ENCODE results near the gene AFF1.

AFF1 gene, protein sequence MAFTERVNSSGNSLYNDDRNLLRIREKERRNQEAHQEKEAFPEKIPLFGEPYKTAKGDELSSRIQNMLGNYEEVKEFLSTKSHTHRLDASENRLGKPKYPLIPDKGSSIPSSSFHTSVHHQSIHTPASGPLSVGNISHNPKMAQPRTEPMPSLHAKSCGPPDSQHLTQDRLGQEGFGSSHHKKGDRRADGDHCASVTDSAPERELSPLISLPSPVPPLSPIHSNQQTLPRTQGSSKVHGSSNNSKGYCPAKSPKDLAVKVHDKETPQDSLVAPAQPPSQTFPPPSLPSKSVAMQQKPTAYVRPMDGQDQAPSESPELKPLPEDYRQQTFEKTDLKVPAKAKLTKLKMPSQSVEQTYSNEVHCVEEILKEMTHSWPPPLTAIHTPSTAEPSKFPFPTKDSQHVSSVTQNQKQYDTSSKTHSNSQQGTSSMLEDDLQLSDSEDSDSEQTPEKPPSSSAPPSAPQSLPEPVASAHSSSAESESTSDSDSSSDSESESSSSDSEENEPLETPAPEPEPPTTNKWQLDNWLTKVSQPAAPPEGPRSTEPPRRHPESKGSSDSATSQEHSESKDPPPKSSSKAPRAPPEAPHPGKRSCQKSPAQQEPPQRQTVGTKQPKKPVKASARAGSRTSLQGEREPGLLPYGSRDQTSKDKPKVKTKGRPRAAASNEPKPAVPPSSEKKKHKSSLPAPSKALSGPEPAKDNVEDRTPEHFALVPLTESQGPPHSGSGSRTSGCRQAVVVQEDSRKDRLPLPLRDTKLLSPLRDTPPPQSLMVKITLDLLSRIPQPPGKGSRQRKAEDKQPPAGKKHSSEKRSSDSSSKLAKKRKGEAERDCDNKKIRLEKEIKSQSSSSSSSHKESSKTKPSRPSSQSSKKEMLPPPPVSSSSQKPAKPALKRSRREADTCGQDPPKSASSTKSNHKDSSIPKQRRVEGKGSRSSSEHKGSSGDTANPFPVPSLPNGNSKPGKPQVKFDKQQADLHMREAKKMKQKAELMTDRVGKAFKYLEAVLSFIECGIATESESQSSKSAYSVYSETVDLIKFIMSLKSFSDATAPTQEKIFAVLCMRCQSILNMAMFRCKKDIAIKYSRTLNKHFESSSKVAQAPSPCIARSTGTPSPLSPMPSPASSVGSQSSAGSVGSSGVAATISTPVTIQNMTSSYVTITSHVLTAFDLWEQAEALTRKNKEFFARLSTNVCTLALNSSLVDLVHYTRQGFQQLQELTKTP

DNA sequence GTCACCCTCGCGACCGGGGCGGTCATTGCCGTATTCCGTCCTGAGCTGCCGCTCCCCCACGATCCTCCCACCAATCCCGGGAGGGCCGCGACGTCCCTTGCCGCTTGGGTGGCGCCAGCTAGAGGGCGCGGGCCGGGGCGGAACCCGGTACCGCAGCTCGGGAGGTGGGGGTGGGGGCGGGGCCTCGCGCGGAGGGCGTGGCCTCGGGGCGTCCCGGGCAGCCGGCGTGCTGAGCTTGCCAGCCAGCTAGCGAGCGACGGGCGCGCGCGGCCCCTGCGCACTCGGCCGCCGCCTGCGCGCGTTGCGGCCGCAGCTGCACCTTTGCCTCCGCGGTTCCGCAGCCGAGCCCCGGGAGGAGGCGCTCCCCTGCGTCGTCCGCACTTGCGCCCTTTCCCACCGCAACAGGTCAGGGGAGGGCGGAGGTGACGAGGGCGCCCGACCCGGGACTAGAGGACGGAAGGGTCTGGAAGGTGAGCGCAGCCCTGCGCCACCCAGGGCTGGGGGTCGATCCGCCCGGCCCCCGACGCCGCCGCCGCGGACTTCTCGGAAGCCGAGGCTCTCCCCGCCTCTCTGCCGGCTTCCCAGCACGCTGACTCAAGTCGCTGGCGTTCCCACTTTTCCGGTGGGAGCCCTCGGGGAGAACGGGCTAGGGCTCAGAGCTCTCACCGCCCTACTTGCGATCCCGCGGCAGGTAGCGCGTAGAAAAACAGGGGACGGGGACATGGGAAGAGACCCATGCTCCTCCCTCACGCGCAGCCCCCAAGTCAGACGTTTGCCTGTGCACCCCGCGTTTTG lies at the start of gene AFF1:
TSS of gene AFF1 (plus strand) at position 241 of the 795 bp plus-strand sequence. CDS start 13,523 bp downstream, outside the sequence.
- DNase-seq = peak; percentile 83

DNA sequence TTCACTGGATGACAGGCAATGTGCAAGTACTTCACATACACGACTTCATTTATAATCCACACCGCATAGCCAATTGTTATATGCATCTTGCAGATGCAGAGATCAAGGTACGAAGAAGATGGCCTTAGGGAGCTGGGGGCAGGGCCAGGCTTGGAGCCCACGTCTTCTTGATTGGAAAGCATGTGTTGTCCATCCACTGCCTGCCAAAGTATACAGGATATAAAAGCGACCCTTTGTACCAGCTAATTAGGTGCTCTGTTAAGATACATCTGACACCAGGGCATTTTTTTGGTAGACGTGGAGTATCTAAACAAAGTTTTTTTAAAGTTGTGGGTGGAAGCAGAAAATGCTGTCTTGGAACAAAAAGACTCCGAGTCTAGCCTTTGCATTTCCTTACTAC lies 44.0 kb upstream of the AFF1 start:
- DNase-seq = no peak

DNA sequence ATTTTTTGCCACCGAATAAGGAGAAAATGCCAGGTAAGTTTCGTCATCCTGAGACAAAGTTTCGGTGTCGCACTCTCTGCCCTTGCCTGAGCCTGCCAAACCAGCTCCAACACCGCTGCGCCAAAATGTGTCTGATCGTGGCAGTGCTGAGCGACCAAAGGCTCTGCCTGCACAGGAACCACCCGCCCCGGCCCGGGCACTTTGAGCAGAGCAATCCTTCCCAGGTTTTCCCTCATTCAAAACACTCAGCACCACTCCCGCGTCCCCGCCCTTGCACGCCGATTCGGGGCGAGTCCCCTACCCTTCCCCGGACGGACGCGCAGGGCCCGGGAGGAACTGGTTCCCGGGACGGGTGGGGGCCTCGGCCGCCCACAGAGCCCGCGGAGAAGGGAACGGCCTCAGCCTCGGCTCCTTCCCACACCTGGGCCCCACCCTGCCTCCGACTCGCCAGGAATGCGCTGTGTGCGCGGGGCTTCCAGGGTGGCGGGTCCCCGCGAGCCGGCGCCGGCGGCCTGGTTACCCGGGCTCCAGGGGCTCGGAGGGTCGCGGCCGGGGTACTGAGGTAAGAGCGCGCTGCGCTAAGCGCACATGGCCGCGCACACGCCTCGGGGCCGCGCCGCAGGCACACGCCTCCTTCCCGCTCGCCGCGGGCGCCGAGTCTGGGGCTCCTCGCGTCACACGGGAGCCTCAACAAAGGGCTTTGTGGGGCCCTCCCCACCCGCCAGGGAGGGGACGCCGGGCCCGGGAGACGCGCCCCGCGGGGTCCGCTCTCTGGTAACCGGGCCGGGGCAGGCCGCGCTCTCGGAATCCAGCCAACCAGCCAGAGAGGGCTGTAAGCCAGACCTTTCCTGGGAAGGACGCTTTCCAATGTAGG lies 42.8 kb upstream of the AFF1 start, which contains the start of gene C4orf36:
TSS of gene C4orf36 (minus strand) at position 661 of the 874 bp plus-strand sequence. CDS start 902 bp downstream, outside the sequence.
- peak; percentile 30 for DNase-seq

DNA sequence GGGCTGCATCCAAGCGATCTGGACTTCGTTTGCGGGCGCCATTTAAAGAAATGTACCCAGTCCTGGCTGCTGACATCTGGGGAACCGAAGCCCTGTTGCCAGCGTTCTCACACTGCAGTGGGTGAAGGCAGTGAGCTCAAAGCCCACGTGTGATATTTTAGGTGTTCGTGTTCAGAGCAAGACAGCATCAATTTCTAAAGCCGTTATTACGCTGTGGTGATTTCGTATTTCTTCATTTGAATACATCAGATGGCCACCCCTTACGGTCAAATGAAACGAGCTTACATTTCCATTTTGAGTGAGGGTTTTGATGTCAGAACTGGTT lies 42.2 kb upstream of the AFF1 start:
- DNase-seq = no peak

DNA sequence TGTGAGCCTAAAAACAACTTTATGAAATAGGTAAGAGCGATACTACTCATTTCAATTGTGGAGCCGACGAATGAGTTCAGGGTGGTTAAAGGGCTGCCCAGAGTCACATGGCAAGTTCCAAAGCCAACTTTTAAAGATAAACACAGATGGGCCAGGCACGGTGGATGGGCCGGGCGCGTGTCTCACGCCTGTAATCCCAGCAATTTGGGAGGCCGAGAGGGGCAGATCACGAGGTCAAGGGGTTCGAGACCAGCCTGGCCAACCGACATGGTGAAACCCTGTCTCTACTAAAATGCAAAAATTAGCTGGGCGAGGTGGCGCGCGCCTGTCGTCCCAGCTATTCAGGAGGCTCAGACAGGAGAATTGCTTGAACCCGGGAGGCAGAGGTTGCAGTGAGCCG lies 41.7 kb upstream of the AFF1 start:
- DNase-seq = no peak

DNA sequence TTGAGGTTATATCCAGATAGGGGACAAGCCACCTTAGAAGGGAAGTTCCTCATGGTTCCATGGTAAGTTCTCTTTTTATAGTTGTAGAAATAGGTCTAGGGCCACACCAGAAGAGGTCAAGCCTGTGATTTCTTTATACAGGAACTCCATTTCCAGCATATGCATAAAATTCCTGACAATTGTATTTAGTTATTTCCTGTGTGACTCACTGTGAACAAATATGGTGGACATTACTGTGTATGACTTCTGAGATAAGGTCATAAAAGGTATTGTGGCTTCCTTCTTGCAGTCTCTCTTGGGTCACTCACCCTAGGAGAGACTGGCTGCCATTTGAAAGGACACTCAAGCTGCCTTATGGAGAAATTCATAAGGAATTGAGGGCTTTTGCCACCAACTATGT lies 40.4 kb upstream of the AFF1 start:
- DNase-seq = no peak

DNA sequence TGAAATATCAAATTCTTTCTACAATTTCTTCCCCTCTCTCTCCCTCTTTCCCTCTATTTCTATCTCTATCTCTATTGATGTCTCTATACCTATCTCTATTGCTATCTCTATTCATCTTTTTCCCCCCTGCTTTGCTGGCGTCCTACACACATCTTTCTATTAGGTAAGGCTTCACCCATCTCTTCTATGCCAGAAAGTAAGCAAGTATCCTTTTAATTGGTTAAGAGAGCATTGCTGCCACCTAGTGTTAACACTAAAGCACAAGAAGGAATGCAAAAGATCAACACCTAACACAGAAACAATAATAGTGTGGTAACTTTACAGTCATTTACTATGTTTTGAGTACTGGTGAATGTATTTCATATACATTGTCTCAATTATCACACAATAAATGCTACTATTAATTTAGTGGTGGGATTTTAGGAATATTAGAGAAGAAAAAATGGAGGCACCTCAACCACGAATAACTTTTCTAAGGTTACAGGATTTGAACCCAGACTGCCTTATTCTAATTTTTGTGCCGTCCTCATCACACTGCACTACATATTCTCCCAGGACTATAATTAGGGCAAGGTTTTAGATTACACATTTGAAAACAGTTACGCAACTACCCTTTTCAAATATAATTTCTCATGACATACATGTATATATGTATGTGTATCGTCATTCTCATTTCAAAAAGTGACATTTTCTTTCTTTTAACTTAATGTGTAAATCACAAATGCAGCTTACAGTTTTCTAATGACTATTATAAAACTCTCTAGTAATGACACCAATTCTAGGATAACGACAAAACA lies 38.9 kb upstream of the AFF1 start:
- no peak for DNase-seq

DNA sequence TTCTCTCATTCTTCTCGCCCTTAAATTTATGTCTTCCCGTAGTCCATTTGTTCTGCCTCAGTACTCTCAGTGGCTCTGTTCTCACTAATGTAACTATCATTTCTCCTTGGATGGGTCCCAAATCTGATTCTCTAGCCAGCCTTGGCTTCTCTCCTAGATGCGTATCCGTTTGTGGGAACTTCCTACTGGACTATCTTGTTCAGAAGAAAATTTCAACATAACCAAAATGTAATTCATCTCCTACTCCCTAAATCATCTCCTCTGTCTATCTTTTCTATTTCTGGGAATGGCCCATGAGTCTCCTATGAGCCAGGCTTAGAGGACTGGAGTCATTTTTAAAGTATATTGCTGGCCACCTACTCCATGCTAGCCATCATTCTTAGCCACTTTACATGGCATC lies 38.2 kb upstream of the AFF1 start:
- DNase-seq = no peak

DNA sequence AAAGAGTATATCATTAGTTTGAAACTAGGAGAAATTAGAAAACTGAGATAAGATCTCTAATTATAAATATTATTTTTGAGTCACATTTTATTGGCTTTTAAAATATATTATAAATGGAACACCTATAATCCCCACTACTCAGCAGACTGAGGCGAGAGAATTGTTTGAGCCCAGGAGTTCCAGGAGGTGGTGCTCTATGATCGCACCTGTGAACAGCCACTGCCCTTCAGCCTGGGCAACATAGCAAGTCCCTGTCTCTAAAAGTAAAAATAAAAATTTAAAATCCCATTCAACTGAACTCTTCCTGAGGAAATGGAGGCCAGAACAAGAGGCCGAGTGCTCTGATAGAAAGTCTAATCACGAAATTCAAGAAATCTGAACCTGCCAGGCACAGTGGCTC lies 36.2 kb upstream of the AFF1 start:
- DNase-seq = no peak

DNA sequence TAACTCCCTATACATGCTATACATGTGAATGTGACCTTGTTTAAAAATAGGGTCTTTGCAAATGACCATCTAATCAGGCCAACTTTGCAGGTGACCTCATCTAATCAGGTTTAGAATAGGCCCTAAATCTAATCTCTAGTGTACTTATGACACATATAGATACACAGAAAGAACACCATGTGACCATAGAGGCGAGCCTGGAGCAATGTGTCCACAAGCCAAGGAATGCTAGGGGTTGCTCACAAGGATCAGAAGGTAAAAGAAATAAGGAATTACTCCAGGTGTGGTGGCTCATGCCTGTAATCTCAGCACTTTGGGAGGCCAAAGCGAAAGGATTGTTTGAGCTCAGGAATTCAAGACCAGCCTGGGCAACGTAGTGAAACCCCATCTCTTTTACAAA lies 32.9 kb upstream of the AFF1 start:
- DNase-seq = no peak

DNA sequence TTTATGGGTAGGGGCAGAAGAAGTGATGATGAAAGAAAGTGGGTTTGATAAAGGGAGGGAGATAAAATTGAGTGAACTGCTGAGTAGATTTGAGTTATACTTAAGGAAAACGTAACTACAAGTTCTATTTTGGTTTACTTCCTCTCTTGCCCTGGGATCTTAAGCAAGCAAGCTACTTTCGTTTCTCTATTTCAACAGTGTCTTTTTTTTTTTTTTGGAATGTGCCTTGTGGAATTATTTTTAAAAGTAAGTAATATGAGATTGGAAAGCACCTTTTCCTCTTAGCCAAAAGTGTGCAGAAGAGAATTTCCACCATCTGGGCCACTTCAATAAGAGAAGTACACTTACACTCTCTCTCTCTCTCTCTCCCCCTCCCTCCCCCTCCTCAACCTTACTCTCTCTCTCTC lies 26.6 kb upstream of the AFF1 start:
- no peak for DNase-seq

DNA sequence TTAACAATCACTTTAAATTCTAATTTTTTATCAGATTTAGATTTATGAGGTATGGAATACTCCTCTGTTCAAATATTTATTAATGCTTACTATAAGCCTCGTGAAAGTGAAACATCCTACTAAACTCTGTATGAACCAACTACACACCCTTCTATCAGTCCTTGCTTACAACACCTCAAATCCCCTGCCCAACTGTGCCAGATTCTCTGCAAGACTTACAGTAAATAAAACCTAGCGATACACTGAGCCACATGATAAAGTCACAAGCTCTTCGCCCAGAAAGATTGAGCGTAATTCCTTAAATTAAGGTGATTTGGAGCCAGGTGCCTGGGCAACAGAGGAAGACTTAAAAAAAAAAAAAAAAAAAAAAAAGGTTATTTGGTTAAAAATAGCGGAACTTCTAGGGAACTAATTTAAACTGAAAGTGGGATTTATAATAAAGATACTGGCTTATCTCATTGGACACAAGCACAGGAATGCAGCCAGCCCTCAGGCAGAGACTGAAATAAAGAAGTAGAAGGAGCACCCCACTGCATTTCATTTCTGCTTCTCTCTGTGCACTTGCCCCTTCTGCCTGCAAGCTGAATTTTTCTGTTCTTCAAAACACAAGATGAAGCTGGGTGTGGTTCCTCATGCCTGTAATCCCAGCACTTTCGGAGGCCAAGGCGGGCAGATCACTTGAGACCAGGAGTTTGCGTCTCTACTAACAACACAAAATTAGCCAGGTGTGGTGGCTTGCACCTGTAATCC lies 25.1 kb upstream of the AFF1 start:
- no peak for DNase-seq

DNA sequence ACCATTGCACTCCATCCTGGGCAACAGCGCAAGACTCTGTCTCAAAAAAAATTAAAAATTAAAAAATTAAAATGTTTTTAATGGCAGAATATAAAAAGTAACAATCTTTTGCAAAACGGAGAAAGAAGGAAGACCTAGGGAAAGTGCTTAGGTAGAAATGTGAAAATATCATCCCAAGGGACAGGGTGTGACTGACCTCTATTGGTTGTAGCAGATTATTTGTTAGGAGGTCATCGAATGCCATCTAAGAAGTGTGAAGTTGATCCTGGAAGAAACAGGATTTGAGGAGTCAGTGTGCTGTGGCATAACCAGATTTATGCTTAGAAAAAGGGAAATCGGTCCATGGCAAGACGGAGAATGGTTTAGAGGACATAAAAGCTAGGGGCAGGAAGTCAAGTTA lies 24.4 kb upstream of the AFF1 start:
- no peak for DNase-seq

DNA sequence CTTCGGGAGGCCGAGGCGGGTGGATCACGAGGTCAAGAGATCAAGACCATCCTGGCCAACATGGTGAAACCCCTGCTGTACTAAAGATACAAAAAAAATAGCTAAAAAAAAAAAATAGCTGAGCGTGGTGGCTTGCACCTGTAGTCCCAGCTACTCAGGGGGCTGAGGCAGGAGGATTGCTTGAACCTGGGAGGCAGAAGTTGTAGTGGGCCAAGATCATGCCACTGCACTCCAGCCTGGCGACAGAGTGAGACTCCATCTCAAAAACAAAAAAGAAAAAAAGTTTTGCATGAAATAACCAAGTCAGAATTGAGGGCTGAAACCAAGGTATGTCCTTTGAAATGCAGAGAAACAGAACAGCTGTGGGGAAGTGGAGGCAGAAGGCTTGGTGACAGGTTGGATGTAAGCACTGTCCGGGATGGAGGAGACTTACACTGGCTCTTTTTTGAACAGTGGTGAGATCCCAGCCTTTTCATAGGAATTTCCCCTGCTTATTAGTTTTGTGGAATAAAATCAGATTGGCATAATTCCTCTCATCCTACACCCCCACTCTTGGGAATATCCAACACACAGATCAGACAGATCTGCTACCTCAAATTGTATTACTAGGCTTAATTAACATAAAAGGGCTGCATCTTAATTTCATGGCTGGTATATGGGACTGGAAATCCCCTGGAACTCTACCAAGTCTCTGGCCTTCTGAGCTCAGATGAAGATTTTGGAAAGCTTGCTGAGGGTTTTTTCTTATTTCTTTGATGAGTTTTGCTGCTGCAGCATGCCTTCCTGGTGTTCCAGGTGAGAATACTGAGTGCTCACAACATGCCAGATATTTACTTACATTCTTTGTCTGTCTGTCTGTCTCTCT lies 23.8 kb upstream of the AFF1 start:
- no peak for DNase-seq

DNA sequence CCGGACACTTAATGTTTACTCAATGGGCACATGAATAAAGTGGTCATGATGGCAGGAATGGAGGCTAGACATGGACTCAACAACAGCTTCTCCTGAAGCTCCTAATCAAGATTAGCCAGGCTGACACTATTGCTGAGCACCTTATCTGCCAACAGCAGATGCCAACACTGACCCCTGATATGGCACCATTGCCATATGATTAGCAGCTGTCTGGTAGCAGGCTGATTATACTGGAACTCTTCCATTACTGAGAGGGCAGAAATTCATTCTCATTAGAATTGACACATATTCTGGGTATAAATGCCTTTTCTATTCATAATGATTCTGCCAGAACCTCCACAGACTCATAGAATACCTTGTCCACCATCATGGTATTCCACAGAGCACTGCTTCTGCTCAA lies 18.4 kb upstream of the AFF1 start:
- DNase-seq = no peak

DNA sequence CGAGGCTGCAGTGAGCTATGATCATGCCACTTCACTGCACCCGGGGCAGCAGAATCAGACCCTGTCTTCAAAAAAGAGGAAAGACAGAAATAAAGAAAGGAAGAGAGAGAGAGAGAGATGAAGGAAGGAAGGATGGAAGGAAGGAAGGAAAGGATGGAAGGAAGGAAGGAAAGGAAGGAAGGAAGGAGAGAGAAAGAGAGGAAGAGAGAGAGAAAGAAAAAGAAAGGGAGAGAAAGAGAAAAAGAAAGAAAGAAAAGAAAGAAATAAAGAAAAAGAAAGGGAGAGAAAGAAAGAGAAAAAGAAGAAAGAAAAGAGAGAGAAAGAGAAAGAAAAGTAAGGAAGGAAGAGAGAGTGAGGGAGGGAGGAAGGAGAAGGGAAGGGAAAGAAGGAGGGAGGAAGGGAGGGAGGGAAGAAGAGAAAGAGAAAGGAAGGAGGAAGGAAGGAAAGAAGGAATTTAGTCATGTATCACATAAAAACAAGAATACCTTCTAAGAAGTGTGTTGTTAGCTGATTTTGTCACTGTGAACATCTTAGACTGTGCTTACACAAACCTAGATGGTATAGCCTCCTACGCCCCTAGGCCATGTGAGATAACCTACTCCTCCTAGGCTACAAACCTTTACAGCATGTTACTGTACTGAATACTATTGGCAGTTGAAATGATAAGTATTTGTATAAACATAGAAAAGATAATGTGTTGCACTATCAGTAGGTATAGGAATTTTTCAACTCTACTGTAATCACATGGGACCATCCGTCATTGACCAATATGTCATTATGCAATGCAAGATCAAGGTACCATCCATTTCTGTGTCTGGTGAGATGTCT lies 17.4 kb upstream of the AFF1 start:
- DNase-seq = no peak

DNA sequence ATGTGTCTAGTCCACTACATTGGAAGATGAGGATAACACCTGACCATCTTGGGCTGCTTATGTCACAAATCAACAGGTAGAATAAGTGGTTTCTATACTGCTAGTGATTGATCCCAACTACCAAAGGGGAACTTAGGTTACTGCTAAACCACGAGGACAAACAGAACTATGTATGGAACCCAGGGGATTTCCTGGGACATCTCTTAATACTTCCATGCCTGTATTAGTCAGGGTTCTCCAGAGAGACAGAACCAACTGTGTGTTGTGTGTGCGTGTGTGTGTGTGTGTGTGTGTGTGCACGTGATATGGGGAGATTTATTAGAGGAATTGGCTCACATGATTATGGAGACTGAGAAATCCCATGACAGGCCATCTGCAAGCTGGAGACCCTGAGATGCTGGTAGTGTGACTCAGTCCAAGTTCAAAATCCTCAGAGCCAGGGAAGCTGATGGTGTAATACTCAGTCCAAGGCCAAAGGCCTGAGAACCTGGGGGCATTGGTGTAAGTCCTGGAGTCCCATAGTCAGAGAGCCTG lies 16.2 kb upstream of the AFF1 start:
- no peak for DNase-seq

Measured in activated CD4-positive, CD25-positive, alpha-beta regulatory T cell treated with anti-CD3 and anti-CD28 coated beads, Interleukin-2, amount 50 U/mL, for 72 hours (primary cell).